NCI-H82 treated with DMSO at 0.1 percent for 48 hours (cell line): ENCODE measurements around the gene MYO1E.

Experiments used
- DNase-seq: peaks from one replicate; lab custom pipeline; 2025; ENCODE audit not compliant: unreplicated experiment; lab: John Stamatoyannopoulos, UW

MYO1E gene

GRCh38 chr15:59240036-59240435, 132.6 kb downstream of the MYO1E start:
- DNase-seq: no peak

GRCh38 chr15:59237924-59238331, 134.7 kb downstream of the MYO1E start:
- no peak for DNase-seq

- DNase-seq: no peak
Measured at GRCh38 chr15:59237119-59237855, 135.4 kb downstream of the MYO1E start.

GRCh38 chr15:59236394-59236793, 136.3 kb downstream of the MYO1E start:
- no peak for DNase-seq

GRCh38 chr15:59232476-59232875, 140.2 kb downstream of the MYO1E start:
- no peak for DNase-seq

GRCh38 chr15:59230531-59231055, 142.1 kb downstream of the MYO1E start:
- DNase-seq: no peak

- DNase-seq: no peak
Measured at GRCh38 chr15:59229453-59229852, 143.2 kb downstream of the MYO1E start.

GRCh38 chr15:59229015-59229414, 143.7 kb downstream of the MYO1E start:
- DNase-seq: no peak

GRCh38 chr15:59227021-59227420, 145.7 kb downstream of the MYO1E start:
- DNase-seq: no peak

GRCh38 chr15:59224474-59224873, 148.2 kb downstream of the MYO1E start:
- no peak for DNase-seq

- DNase-seq: no peak
Measured at GRCh38 chr15:59223736-59224135, 148.9 kb downstream of the MYO1E start.

- DNase-seq: no peak
Measured at GRCh38 chr15:59222906-59223550, 149.6 kb downstream of the MYO1E start.

GRCh38 chr15:59221511-59222505, 150.9 kb downstream of the MYO1E start:
- DNase-seq: no peak

GRCh38 chr15:59218710-59219109, 154.0 kb downstream of the MYO1E start:
- no peak for DNase-seq

GRCh38 chr15:59217876-59218498, 154.7 kb downstream of the MYO1E start:
- DNase-seq: no peak

- DNase-seq: no peak
Measured at GRCh38 chr15:59216911-59217310, 155.8 kb downstream of the MYO1E start.

GRCh38 chr15:59210186-59210585, 162.5 kb downstream of the MYO1E start:
- no peak for DNase-seq

- no peak for DNase-seq
Measured at GRCh38 chr15:59208613-59209249, 163.9 kb downstream of the MYO1E start.

- no peak for DNase-seq
Measured at GRCh38 chr15:59206623-59207183, 166.0 kb downstream of the MYO1E start, which contains the start of gene LDHAL6B. Gene LDHAL6B (plus strand): TSS chr15:59206843. CDS start chr15:59206941, 98 bp downstream.
